ENCODE measurements around the gene PARN. TPM values are rescaled to one million over a fixed set of nuclear protein-coding genes. Genes with fewer than 3 reads are reported as not detected.

Gene PARN
- total and polyA plus RNA-seq, 3 donors from 2014 or later, result 43.5 to 67.2 (median 47.6) TPM

Small RNAs within 50 kb of the gene (small RNA-seq; reads per million reads assigned to genes)
- gene RN7SL274P (0 reads per million in 2 donors), gene RNU7-125P (0 reads per million in 2 donors)

Other genes starting within 250 kb of the PARN start
- 10 to 100 TPM; 49.2 to 63.4 TPM for gene BFAR, start 2.7 kb upstream of the PARN start, total RNA-seq
- 41.7 TPM for gene BFAR, start 2.7 kb upstream of the PARN start, polyA plus RNA-seq (ENCODE audit: insufficient read depth, low read depth, low replicate concordance)
- gene PLA2G10, start 64.0 kb upstream of the PARN start, total RNA-seq, result 1 to 10 TPM; 1.5 to 4.5 TPM
- 1.0 TPM for gene PLA2G10, start 64.0 kb upstream of the PARN start, polyA plus RNA-seq (ENCODE audit: insufficient read depth, low read depth, low replicate concordance)
- 1 to 10 TPM; 4.2 to 4.5 TPM for gene NPIPA3, start 73.2 kb upstream of the PARN start, total RNA-seq
- 1.9 TPM for gene NPIPA3, start 73.2 kb upstream of the PARN start, polyA plus RNA-seq (ENCODE audit: insufficient read depth, low read depth, low replicate concordance)
- 1 to 10 TPM; 7.0 to 7.7 TPM for gene NPIPA2, start 112.3 kb upstream of the PARN start, total RNA-seq
- 17.8 TPM for gene NPIPA2, start 112.3 kb upstream of the PARN start, polyA plus RNA-seq (ENCODE audit: insufficient read depth, low read depth, low replicate concordance)
- gene NOMO1, start 203.5 kb upstream of the PARN start, total RNA-seq, result 10 to 100 TPM; 70.8 to 71.5 TPM
- gene NOMO1, start 203.5 kb upstream of the PARN start, polyA plus RNA-seq (ENCODE audit: insufficient read depth, low read depth, low replicate concordance), result 86.6 TPM